Stimulated activated CD4-positive, alpha-beta T cell treated with anti-CD3 and anti-CD28 coated beads, Interleukin-2, amount 100 ng/mL, for 48 hours (primary cell): Measurements from ENCODE around the gene SIMC1.
"Not testable (repeated sequence)": the region's sequence is repeated elsewhere in the genome, so short reads cannot be mapped to it uniquely, and the experiment has no call there.

Experiments used
- DNase-seq, 2 donors: peaks; one replicate each; pipeline ENCODE4 v3.0.0-alpha.2; 2020

Gene SIMC1

GRCh38 chr5:176216393-176216916 lies 21.8 kb upstream of the SIMC1 start:
- not testable (repeated sequence) for DNase-seq

- not testable (repeated sequence) for DNase-seq
Observed at GRCh38 chr5:176217188-176217729, 21.0 kb upstream of the SIMC1 start.

- not testable (repeated sequence) for DNase-seq
Observed at GRCh38 chr5:176217764-176218163, 20.5 kb upstream of the SIMC1 start.

- not testable (repeated sequence) for DNase-seq
Observed at GRCh38 chr5:176222006-176222405, 16.2 kb upstream of the SIMC1 start.

GRCh38 chr5:176228358-176228757 lies 9.9 kb upstream of the SIMC1 start:
- not testable (repeated sequence) for DNase-seq

GRCh38 chr5:176233253-176233652 lies 5.0 kb upstream of the SIMC1 start:
- DNase-seq: not testable (repeated sequence)

- peak in 1 of 2 donors; percentile 9 for DNase-seq
Observed at GRCh38 chr5:176235155-176235554, 3.1 kb upstream of the SIMC1 start.

GRCh38 chr5:176238645-176239283 lies 540 bp downstream of the SIMC1 start:
- not testable (repeated sequence) for DNase-seq

GRCh38 chr5:176239304-176239703 lies 1.1 kb downstream of the SIMC1 start:
- DNase-seq: not testable (repeated sequence)

GRCh38 chr5:176244318-176244717 lies 6.1 kb downstream of the SIMC1 start:
- DNase-seq: not testable (repeated sequence)

GRCh38 chr5:176245074-176245473 lies 6.8 kb downstream of the SIMC1 start:
- not testable (repeated sequence) for DNase-seq

- DNase-seq: not testable (repeated sequence)
Observed at GRCh38 chr5:176245489-176245888, 7.3 kb downstream of the SIMC1 start.

GRCh38 chr5:176250691-176251090 lies 12.5 kb downstream of the SIMC1 start:
- DNase-seq: not testable (repeated sequence)

- not testable (repeated sequence) for DNase-seq
Observed at GRCh38 chr5:176252171-176252570, 13.9 kb downstream of the SIMC1 start.

- DNase-seq: not testable (repeated sequence)
Observed at GRCh38 chr5:176253370-176254065, 15.3 kb downstream of the SIMC1 start.

GRCh38 chr5:176254066-176254393 lies 15.8 kb downstream of the SIMC1 start:
- not testable (repeated sequence) for DNase-seq

- not testable (repeated sequence) for DNase-seq
Observed at GRCh38 chr5:176257871-176258505, 19.8 kb downstream of the SIMC1 start.

GRCh38 chr5:176260682-176261081 lies 22.5 kb downstream of the SIMC1 start:
- not testable (repeated sequence) for DNase-seq

GRCh38 chr5:176266448-176266847 lies 28.2 kb downstream of the SIMC1 start:
- not testable (repeated sequence) for DNase-seq

GRCh38 chr5:176289018-176289417 lies 50.8 kb downstream of the SIMC1 start:
- not testable (repeated sequence) for DNase-seq

GRCh38 chr5:176290057-176290840 lies 52.0 kb downstream of the SIMC1 start:
- DNase-seq: not testable (repeated sequence)

- DNase-seq: not testable (repeated sequence)
Observed at GRCh38 chr5:176305356-176305755, 67.1 kb downstream of the SIMC1 start.
